ENCODE measurements around the gene C5AR1. TPM values are rescaled to one million over a fixed set of nuclear protein-coding genes. Genes with fewer than 3 reads are reported as not detected.
"Not testable (repeated sequence)": the region's sequence is repeated elsewhere in the genome, so short reads cannot be mapped to it uniquely, and the experiment has no call there.

The C5AR1 gene
- polyA plus RNA-seq, 5 donors, result 1.2 to 5.8 (median 3.1) TPM

DNA sequence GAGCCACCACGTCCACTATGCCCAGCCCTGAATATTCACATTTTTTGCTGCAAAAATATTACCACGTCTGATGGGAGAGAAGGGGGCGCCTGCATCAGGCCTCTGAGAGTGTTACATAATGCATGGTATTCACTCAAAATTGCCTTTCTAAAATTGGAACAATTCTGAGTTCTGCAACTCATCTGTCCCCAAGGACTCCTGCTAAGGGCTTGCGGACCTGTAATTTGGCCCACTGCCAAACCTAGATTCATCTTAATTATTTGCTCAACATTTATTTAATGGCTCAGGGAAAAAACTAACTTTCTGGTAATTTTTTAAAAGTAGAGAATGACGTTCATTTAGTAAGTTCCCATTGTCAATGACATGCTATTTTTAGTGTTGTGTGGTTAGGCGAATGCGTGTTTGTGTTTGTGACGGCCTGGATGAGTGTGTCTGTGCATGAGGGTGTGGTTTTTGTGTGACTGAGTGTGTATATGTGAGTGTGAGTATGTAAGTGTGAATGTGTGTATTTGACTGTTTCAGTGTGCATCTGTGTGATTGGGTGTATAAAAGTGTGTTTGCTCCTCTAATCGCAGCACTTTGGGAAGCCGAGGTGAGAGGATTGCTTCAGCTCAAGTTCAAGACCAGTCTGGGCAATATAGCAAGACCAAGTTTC is 26.1 kb upstream of the C5AR1 start:
- DNase-seq, result no peak

DNA sequence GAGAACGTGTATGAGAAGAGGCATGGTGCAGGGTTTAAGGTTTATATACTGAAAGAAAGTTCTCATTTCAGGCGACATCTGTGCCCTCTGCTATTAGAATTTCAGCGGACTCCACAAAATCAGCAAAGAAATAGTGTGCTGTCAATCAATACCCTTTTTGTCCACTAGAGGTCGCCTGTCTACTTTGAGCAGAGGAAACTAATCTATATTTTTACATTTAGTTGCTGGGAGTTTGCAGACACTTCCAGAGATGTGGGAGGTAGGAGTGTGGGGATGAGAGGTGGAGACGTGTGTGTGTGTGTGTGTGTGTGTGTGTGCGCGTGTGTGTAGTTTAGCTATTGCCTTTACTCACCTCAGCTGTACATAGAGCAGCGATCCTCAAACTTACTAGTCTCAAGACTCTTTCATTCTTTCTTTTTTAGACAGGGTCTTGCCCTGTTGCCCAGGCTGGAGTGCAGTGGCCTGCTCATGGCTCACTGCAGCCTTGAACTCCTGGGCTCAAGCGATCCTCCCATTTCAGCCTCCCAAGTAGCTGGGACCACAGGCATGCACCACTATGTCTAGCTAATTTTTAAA is 25.2 kb upstream of the C5AR1 start:
- peak in 1 of 2 donors; percentile 64 for DNase-seq

DNA sequence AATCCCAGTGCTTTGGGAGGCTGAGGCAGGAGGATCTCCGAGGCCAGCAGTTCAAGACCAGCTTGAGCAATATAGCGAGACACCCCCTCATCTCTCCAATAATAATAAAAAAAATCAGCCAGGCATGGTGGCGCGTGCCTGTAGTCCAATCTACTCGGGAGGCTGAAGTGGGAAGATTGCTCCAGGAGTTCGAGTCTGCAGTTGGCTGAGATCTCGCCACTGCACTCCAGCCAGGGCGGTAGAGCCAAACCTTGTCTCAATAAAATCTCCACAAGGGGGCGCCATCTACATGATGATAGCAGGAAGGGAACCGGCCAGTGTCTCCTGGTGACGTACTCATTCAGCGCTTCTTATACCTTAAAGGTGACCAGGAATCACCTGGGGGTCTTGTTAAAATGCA is 13.6 kb upstream of the C5AR1 start:
- DNase-seq, result peak in 1 of 2 donors; percentile 50

DNA sequence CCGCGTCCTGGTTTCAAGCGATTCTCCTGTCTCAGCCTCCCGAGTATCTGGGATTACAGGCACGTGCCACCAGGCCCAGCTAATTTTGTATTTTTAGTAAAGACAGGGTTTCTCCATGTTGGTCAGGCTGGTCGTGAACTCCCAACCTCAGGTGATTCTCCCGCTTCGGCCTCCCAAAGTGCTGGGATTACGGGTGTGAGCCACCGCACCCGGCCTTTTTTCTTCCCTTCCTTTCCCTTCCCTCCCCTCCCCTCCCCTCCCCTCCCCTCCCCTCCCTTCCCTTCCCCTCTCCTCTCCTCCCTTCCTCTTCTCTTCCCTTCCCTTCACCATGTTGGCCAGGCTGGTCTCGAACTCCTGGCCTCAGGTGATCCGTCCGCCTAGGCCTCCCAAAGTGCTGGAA is 8.8 kb upstream of the C5AR1 start:
- DNase-seq, result not testable (repeated sequence)

DNA sequence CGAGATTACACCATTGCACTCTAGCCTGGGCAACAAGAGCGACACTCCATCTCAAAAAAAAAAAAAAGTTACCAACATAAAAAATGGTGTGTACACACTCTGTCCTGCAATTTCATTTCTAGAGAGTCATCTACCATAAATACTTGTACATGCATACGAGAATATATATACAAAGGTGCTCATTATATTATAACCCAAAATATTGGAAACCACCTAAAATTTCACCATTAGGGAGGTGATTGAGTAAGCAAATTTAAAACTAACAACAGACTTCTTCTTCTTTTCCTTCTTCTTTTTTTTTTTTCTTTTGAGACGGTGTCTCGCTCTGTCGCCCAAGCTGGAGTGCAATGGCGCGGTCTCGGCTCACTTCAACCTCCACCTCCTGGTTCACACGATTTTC is 7.4 kb upstream of the C5AR1 start:
- no peak for DNase-seq

DNA sequence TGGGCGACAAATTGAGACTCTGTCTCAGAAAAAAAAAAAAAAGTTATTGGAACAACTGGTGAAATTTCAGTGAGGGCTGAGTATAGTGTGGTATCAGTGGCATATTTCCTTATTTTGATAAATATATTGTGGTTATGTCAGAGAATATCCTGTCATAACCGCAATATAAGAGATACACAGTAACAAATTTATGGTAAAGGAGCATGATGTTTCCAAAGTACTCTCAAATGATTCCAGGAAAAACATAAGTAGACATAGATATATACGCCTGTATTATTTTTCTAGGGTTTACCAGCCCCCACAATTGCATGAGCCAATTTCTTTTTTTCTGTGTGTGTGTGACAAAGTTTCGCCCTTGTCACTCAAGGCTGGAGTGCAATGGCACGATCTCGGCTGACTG is 5.7 kb upstream of the C5AR1 start:
- no peak for DNase-seq

DNA sequence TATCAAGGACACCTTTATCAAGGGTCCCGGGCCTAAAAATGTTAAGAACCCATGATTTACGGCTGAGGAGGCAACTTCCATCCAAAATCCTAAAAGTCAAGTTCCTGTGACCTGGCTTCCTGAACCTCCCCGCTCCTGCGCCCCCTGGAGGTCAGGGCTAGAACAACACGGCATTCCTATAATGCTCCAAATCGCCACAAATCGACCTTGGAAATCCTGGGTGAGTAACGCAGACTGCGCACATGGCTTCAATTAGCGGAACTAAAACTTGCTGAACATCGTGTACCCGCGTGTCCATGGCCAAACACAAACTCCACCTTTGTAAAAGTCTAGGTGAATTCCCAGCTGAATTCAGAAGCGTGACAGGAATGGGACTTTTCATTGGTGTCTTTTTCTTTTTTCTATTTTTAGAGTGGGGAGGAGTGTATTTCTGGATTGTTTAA is 4.3 kb upstream of the C5AR1 start:
- peak in 1 of 2 donors; percentile 39 for DNase-seq

DNA sequence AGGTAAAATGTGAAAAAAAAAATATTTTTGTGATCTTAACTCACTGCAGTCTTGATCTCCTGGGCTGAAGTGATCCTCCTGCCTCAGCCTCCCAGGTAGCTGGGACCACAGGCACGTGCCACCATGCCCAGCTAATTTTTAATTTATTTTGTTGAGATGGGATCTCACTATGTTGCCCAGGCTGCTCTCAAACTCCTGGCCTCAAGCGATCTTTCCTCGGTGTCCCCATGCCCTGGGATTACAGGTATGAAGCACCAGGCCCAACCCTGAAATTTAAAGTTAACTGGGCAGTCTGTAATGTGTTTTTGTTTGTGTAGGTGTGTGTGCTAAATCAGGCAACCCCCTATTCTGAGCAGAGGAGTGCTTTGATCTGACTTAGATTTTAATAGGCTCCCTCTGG is 3.4 kb upstream of the C5AR1 start:
- DNase-seq, result no peak

DNA sequence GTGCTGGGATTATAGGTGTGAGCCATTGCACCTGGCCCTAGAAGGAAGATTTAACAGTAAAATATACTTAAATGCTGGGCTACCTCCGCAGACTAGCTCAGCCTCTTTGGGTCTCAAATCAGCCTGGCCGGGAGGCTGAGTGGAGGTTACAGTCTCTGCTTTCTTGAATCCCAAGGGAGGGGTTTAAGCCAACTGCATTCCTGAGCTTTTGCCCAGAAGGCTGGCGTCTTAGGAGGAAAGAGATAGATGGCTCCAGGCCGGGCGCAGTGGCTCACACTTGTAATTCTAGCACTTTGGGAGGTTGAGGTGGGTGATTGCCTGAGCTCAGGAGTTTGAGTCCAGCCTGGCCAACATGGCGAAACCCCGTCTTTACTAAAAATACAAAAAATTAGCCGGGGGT is 623 bp upstream of the C5AR1 start:
- no peak for DNase-seq

DNA sequence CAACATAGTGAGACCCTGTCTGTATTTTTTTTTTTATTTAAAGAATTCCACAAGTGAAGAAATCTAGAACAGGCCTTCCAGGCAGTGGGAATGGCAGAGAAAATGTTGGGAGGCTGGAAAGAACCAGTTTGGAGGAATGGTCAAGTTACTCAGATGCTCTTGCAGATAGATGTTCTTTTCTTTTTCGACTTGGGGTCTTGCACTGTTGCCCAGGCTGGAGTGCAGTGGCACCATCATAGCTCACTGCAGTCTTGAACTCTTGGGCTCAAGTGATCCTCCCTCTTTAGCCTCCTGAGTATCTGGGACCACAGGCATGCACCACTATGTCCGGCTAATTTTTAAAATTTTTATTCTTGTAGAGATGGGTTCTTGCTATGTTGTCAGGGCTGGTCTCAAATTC is 662 bp downstream of the C5AR1 start:
- no peak for DNase-seq

DNA sequence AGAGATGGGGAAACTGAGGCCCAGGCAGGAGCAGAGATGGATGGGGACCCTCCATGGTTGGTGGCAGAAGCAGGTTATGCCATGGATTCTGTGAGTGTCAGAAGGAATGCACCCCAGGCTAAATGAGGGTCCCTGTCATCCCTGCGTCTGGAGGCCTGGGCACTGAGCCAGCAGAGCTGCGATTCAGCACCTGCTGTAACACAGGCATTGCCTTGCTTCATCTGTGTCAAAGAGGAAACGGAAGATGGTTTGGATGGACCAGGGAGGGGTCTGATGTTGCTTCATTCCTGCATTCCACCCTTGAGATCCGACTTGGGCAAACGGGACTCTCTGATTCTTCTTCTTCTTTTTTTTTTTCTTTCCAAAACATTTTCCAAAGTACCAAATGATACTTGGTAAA is 1.2 kb downstream of the C5AR1 start:
- DNase-seq, result no peak

DNA sequence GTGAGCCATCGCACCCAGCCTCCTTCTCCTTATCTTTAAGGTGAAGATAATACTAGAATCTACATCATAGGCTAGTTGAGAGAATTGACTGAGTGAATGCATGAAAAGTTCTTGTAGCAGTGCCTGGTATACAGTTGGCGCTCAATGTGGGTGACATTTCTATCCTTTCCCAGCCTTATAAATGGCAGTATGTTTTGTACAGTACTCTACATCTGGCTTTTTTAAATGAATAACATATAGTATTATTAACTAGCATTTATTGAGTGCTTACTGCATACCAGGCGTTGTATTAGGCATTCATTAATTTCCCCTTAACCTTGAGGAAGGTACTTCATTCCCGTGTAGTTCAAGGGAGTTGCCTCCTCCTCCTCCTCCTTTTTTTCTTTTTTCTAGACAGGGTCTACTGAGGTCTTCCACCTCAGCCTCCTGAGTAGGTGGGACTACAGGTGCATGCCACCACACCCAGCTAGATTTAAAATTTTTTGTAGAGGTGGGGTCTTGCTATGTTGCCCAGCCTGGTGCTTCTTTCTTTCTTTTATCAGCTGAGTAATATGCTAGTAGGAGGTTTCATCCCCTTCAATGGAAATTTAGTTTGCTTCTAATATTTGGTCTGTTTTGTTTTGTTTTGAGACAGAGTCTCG is 2.8 kb downstream of the C5AR1 start:
- no peak for DNase-seq

DNA sequence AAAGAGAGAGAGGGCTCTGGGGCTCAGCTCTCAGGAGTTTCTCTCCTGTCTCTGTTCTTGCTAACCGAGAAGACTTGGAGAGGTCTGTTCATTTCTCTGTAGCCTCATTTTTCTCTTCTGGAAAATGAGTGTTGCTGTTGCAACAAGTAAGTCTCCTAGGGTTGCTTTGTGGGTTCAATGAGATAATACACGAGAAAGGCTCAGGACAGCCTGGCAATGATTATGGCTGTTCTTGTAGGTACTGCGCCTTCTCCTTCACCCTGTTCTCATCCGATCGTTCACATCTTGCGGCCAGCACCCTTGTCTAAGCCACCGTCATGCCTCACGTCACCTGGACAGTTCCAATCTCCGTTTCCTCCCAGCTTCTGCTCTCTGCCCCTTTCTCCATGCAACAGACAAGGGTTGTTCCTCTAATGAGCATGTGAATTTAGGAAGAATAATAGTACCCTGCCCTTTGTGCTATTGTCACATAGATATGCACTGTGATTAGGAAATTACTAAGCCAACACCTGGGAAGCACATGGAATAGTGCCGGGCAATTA is 4.2 kb downstream of the C5AR1 start:
- no peak for DNase-seq

DNA sequence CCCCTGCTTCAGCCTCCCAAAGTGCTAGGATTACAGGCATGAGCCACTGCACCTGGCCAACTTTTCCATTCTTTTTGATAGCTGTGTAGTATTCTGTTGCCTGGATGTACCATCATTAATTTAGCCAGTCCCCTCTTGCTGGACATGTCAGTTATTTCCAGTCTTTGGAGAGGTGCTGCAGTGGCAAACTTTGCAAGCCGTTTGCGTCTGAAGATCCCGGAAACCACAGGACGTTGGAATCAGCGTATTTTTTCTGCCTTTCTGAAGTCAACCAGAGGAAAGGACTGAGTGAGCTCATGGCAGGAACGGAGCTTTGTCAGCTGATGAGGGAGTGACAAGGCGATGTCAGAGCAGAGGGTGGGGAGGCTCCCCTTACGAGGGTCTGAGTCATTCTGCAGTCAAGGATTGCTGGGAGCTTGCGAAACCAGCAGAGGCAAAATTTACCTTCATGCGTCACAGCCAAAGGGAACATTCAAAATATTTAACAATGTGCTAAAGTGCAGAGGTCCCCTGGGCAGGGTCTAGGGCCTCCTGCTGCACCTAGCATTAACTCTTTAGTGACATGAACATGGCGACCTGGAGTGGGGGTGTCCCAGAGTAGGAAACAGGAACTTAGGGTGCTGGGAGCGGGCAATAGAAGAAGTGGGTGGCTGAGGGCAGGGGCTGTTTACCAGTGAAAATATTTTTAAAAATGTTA is 5.6 kb downstream of the C5AR1 start:
- no peak for DNase-seq

DNA sequence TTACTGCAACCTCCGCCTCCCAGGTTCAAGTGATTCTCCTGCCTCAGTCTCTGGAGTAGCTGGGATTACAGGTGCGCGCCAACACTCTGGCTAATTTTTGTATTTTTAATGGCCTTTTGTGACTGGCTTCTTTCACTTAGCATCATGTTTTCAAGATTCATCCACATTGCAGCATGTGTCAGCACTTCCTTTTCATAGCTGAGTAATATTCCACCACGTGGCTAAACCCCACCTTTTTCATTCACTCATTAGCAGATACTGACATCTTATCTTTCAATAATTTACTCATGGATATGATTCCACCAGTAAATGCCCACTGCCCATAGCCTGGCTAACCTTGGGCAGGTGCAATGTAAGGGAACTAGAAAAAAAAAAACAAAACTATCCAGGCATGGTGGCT is 6.9 kb downstream of the C5AR1 start:
- DNase-seq, result no peak

DNA sequence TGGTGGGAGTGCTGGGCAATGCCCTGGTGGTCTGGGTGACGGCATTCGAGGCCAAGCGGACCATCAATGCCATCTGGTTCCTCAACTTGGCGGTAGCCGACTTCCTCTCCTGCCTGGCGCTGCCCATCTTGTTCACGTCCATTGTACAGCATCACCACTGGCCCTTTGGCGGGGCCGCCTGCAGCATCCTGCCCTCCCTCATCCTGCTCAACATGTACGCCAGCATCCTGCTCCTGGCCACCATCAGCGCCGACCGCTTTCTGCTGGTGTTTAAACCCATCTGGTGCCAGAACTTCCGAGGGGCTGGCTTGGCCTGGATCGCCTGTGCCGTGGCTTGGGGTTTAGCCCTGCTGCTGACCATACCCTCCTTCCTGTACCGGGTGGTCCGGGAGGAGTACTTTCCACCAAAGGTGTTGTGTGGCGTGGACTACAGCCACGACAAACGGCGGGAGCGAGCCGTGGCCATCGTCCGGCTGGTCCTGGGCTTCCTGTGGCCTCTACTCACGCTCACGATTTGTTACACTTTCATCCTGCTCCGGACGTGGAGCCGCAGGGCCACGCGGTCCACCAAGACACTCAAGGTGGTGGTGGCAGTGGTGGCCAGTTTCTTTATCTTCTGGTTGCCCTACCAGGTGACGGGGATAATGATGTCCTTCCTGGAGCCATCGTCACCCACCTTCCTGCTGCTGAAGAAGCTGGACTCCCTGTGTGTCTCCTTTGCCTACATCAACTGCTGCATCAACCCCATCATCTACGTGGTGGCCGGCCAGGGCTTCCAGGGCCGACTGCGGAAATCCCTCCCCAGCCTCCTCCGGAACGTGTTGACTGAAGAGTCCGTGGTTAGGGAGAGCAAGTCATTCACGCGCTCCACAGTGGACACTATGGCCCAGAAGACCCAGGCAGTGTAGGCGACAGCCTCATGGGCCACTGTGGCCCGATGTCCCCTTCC is 10.5 kb downstream of the C5AR1 start:
- no peak for DNase-seq

DNA sequence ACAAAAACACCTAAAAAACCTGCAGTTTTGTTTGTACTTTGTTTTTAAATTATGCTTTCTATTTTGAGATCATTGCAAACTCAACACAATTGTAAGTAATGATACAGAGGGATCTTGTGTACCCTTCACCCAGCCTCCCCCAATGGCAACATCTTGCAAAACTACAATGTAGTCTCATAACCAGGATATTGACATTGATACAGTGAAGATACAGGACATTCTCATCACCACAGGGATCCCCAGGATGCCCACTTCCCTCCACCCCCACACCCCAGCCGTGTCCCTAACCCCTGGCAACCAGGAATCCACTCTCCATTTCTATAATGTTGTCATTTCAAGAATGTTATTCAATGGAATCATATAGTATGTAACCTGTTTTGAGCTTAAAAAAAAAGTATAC is 12.0 kb downstream of the C5AR1 start:
- no peak for DNase-seq

DNA sequence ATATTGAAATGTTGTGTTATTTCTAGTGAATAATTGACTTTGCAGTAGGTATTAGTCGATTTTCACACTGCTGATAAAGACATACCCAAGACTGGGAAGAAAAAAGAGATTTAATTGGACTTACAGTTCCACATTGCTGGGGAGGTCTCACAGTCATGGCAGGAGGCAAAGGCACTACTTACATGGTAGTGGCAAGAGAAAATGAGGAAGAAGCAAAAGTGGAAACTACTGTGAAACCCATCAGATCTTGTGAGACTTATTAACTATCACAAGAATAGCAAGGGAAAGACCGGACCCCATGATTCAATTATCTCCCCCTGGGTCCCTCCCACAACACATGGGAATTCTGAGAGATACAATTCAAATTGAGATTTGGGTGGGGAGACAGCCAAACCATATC is 12.4 kb downstream of the C5AR1 start:
- DNase-seq, result no peak

DNA sequence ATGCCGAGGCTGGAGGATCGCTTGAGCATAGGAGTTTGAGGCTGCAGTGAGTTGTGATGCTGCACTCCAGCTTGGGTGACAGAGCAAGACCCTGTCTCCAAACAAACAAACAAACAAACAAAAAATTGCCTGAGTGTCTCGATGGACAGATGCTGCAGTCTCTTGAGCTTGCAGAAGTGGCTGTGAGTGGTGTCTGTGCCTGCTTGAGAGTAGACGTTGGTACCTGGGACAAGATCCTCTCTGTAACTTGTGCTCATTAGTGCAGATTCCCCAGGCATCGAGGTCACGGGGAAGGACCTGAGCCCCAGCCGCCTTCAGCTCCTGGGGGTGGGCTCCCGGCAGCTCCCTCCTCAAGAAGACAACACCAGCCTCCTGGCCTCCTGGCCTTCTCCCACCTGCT is 13.7 kb downstream of the C5AR1 start:
- DNase-seq, result no peak

DNA sequence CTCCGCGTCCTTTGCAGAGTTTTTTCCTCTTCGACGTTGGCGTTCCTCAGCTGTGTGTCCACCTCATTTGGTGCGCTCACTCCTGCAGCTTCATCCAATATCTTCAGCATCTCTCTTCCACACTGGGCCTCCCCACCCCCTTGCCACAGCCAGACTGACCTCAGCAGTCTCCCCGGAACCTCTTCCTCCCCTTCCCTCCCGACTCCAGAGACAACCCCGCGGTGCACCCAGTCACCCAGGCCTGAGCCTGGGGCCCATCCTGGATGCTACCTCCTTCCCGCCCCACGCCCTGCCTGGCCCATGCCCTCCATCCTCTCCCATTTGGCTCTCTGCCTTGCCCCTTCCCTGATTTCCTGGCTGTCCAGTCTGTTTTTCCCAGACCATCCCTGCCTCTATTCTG is 14.2 kb downstream of the C5AR1 start:
- DNase-seq, result no peak

DNA sequence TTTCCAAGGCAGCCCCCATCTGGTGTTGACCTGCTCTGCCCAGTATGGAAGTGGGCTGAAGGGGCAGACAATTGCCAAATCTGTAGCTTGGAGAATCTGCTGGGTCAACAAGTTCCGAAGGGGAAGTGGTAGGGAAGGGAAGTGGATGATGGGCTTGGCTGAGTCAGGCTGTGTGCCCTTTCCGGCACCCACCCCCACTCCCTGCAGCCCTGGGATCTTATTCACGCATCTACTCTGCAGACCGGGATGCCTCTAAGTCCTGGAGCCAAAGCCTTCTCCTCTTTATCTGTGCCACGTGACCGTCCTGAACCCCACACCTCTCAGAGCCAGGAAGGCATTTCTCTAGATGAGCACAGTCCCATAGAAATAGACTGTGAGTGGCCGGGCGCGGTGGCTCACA is 14.8 kb downstream of the C5AR1 start:
- DNase-seq, result no peak

DNA sequence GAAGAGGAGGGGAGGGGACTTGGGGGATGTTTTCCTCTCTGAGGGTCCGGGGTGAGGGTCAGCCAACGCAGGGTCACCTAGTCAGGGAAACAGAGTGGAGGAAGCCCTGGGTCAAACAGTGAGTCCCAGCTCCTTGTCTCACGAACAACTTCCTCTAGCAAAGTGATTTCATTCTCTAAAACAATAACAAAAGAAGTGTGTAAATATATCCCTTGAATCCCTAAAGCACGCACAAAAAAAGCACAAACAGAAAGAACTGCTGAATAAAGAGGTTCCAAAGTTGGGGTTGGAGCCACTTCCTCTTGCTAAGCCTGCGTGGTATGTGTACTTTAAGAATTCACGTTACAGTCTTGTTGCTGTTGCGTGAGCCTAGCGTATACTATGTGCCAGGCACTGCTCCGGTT is 20.8 kb downstream of the C5AR1 start:
- no peak for DNase-seq
